NK-92 (cell line): ENCODE measurements around the gene DAAM1.

Source experiments
- DNase-seq: peaks from one replicate; lab custom pipeline; 2025; ENCODE audit not compliant: unreplicated experiment; lab: John Stamatoyannopoulos, UW

The DAAM1 gene

GRCh38 chr14:59313144-59313651 is 124.7 kb downstream of the DAAM1 start:
- no peak for DNase-seq

GRCh38 chr14:59313658-59314608 is 125.5 kb downstream of the DAAM1 start:
- no peak for DNase-seq

GRCh38 chr14:59314953-59315599 is 126.6 kb downstream of the DAAM1 start:
- DNase-seq = no peak

- no peak for DNase-seq
These were observed 127.8 kb downstream of the DAAM1 start for GRCh38 chr14:59316151-59316830.

GRCh38 chr14:59317346-59317745 is 128.9 kb downstream of the DAAM1 start:
- no peak for DNase-seq

GRCh38 chr14:59317798-59318505 is 129.5 kb downstream of the DAAM1 start:
- DNase-seq = no peak

GRCh38 chr14:59318908-59319307 is 130.4 kb downstream of the DAAM1 start:
- no peak for DNase-seq

GRCh38 chr14:59320361-59320760 is 131.9 kb downstream of the DAAM1 start:
- no peak for DNase-seq

GRCh38 chr14:59320763-59321625 is 132.5 kb downstream of the DAAM1 start:
- DNase-seq = no peak

GRCh38 chr14:59321626-59321949 is 133.1 kb downstream of the DAAM1 start:
- no peak for DNase-seq

GRCh38 chr14:59325906-59326305 is 137.4 kb downstream of the DAAM1 start:
- no peak for DNase-seq

GRCh38 chr14:59328454-59328853 is 140.0 kb downstream of the DAAM1 start:
- DNase-seq = no peak

- DNase-seq = no peak
These were observed 142.0 kb downstream of the DAAM1 start for GRCh38 chr14:59330455-59330854.

GRCh38 chr14:59331217-59331616 is 142.8 kb downstream of the DAAM1 start:
- no peak for DNase-seq

- no peak for DNase-seq
These were observed 144.3 kb downstream of the DAAM1 start for GRCh38 chr14:59332727-59333126.

- DNase-seq = no peak
These were observed 144.8 kb downstream of the DAAM1 start for GRCh38 chr14:59333235-59333634.

GRCh38 chr14:59333668-59334067 is 145.2 kb downstream of the DAAM1 start:
- DNase-seq = no peak

GRCh38 chr14:59334253-59334652 is 145.8 kb downstream of the DAAM1 start:
- DNase-seq = no peak

GRCh38 chr14:59336098-59336497 is 147.6 kb downstream of the DAAM1 start:
- no peak for DNase-seq

- no peak for DNase-seq
These were observed 148.2 kb downstream of the DAAM1 start for GRCh38 chr14:59336706-59337105.
